Measurements from ENCODE around the gene STIM1.

Gene STIM1

DNA sequence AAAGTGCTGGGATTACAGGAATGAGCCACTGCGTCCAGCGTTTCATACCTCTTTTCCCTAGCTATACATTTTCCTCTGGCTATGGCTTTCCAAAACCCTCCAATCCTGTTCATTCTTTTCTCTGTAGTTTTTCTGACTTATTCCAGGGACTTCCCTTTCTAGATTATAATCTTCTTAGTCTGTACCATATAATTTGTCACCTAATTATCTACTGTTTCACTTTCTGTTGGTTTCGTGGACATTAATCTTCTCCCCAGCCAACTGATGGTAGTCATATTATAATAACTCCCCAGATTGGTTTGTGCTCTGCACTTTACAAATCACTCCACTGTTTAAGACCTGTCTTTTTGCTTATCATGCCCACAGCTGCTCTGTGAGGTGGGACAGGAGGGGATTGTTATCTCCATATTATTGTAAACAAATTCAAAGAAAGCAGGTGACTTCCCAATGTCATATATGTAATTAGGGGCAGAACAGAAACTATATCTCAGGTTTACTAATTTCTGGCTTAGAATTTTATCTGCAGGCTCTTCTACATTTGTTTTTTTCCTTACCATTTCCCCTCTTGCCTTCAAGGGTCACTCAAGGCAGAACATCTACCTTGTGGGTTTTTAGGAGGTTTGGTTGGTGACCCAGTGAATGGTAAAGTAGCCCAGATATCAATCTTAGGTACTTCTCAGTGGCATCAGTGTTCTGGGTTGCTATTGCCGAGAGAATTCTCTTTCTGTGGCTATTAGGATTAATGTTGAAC lies 23.9 kb downstream of the STIM1 start:
- Mint-ChIP-seq H3K27ac (peak overlapping the region in 1 of 3 experiments; percentile 70), H3K4me1 (peaks cover 35% of the 10 kb centered on the region), H3K9me3 (no peaks in the 10 kb centered on the region), H3K36me3 (ENCODE audit: low read depth) (no peaks in the 10 kb centered on the region), H3K27me3 (ENCODE audit: low read depth) (no peaks in the 10 kb centered on the region), H3K4me3 (no peak overlapping the region)
- TF ChIP-seq, protein P1, sequence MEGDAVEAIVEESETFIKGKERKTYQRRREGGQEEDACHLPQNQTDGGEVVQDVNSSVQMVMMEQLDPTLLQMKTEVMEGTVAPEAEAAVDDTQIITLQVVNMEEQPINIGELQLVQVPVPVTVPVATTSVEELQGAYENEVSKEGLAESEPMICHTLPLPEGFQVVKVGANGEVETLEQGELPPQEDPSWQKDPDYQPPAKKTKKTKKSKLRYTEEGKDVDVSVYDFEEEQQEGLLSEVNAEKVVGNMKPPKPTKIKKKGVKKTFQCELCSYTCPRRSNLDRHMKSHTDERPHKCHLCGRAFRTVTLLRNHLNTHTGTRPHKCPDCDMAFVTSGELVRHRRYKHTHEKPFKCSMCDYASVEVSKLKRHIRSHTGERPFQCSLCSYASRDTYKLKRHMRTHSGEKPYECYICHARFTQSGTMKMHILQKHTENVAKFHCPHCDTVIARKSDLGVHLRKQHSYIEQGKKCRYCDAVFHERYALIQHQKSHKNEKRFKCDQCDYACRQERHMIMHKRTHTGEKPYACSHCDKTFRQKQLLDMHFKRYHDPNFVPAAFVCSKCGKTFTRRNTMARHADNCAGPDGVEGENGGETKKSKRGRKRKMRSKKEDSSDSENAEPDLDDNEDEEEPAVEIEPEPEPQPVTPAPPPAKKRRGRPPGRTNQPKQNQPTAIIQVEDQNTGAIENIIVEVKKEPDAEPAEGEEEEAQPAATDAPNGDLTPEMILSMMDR (IDR thresholded peaks at IDR 0.05; ENCODE audit: unreplicated experiment in 3 of 3): no peak

DNA sequence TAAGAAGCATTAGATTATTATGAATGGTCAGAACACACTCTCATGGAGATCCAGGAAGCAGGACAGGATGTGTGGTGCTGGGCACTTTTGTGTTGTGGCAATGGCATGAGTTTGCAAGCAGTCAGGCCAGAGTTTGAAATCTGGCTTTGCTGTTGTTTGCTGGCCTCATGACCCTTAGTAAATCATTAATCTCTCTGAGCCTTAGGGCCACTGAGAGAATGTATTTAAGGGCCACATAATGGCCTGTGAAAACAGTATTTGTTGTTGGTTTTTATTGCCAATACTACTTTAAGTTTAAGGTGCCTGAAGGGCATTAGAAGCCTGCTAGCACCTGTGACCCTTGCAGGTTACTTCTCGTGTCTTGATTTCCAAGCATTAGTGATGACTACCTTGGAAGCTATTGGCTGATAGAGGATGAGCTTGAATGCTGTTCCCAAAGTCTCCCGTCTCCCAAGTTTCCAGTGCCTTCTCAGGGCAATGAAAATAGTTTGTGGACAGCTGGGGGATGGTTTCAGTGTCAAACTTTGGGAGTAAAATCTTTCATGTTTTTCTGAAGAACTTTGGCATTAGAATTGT lies 24.6 kb downstream of the STIM1 start:
- no peak overlapping the region for H3K4me3 Mint-ChIP-seq
- H3K36me3 Mint-ChIP-seq (ENCODE audit: low read depth): no peaks in the 10 kb centered on the region

DNA sequence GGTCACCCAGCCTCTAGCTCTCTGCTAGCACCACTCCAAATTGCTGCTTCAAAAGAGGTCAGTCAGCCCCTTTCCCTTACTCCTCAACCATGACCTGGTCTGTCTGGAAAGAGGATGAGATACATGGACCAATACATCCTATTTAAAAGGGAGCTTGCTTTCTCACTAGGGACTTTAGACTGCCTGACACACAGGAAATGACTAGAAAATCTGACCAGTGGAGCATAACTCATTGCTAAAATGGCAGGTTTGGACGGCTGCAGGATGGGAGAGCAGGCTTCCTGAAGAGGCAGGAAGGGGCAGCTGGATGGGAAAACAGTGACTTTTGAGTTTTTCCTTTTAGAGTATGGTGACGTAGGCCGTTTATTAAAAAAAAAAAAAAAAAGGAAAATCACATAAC lies 25.3 kb downstream of the STIM1 start:
- Mint-ChIP-seq H3K27me3 (ENCODE audit: low read depth) (no peaks in the 10 kb centered on the region), H3K4me3 (no peak overlapping the region), H3K36me3 (ENCODE audit: low read depth) (no peaks in the 10 kb centered on the region), H3K27ac (peak overlapping the region; percentile 51 to 81 (median 70)), H3K4me1 (peaks cover 29% of the 10 kb centered on the region), H3K9me3 (no peaks in the 10 kb centered on the region)
- TF ChIP-seq, protein P1 (IDR thresholded peaks at IDR 0.05; ENCODE audit: unreplicated experiment in 3 of 3): no peak

More for the DNA sequence above, 24.6 kb downstream of the STIM1 start:
- Mint-ChIP-seq H3K27ac (peak overlapping the region; percentile 51 to 81 (median 70)), H3K27me3 (ENCODE audit: low read depth) (no peaks in the 10 kb centered on the region), H3K4me1 (peaks cover 29% of the 10 kb centered on the region), H3K9me3 (no peaks in the 10 kb centered on the region)
- TF ChIP-seq, protein P1 (IDR thresholded peaks at IDR 0.05; ENCODE audit: unreplicated experiment in 3 of 3): no peak

DNA sequence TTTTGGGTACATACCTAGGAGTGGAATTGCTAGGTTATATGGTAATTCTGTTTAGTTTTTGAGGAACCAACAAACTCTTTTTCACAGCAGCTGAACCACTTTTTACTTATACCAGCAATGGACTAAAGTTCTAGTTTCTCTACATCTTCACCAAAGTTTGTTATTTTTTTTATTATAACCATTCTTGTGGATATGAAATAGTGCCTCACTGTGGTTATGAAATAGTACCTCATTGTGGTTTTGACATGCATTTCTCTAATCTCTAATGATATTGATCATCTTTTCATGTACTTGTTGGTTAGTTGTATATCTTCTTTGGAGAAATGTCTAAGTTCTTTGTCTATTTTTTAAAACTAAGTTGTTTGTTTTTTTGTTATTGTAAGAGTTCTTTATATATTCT lies 27.2 kb downstream of the STIM1 start:
- no peaks in the 10 kb centered on the region for H3K27me3 Mint-ChIP-seq (ENCODE audit: low read depth)
- TF ChIP-seq, protein P1 (IDR thresholded peaks at IDR 0.05; ENCODE audit: unreplicated experiment in 3 of 3): no peak
- no peaks in the 10 kb centered on the region for H3K36me3 Mint-ChIP-seq (ENCODE audit: low read depth)
- H3K4me1 Mint-ChIP-seq: peaks cover 23% of the 10 kb centered on the region
- H3K9me3 Mint-ChIP-seq: no peaks in the 10 kb centered on the region
- H3K27ac Mint-ChIP-seq: no peak overlapping the region
- no peak overlapping the region for H3K4me3 Mint-ChIP-seq

DNA sequence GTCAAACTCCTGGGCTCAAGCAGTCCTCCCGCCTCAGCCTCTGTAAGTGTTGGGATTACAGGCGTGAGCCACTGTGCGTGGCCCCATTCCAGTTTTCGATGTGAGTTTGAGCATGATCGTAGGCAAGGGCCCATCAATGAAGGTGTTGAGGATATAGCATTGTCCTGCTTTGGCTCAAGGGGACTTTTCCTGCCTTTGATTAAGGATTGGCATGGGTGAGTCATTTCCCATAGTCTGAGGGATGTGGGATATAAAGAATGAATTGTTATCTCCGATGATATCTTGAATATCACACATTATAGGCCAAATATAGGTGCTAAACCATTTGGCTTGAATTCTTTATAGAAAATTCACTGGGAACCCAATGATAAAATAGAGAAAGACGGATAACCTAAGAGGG lies 30.4 kb downstream of the STIM1 start:
- Mint-ChIP-seq H3K4me3 (no peak overlapping the region), H3K9me3 (no peaks in the 10 kb centered on the region), H3K4me1 (peaks cover 6% of the 10 kb centered on the region), H3K36me3 (ENCODE audit: low read depth) (no peaks in the 10 kb centered on the region), H3K27me3 (ENCODE audit: low read depth) (no peaks in the 10 kb centered on the region), H3K27ac (no peak overlapping the region)
- TF ChIP-seq, protein P1 (IDR thresholded peaks at IDR 0.05; ENCODE audit: unreplicated experiment in 3 of 3): no peak

DNA sequence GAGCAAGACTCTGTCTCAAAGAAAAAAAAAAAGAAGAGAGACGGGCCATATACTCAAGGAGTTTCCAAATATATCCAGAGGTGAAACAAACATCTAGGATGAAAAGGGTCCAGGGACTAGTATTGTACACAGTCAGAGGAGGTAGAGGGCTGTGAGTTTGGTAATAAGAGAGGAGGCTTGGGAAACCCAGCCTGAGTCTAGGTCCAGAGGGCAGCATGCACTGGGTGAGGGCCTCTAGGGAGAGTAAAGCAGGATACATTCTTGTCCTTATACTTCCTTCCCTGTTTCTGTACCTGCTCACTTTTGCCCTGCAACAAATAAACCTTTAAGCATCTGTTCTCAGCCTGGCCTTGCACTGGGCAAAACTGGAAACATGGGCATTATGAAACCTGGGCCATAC lies 31.5 kb downstream of the STIM1 start:
- no peaks in the 10 kb centered on the region for H3K27me3 Mint-ChIP-seq (ENCODE audit: low read depth)
- no peaks in the 10 kb centered on the region for H3K36me3 Mint-ChIP-seq (ENCODE audit: low read depth)
- no peak overlapping the region for H3K4me3 Mint-ChIP-seq
- TF ChIP-seq, protein P1 (IDR thresholded peaks at IDR 0.05; ENCODE audit: unreplicated experiment in 3 of 3): no peak
- H3K27ac Mint-ChIP-seq: no peak overlapping the region
- H3K4me1 Mint-ChIP-seq: peaks cover 5% of the 10 kb centered on the region
- no peaks in the 10 kb centered on the region for H3K9me3 Mint-ChIP-seq

Data from nephron (organoid).